ENCODE data around the gene SV2A. TPM values are rescaled to one million over a fixed set of nuclear protein-coding genes. Genes with fewer than 3 reads are reported as not detected.
"Not testable (repeated sequence)": the region's sequence is repeated elsewhere in the genome, so short reads cannot be mapped to it uniquely, and the experiment has no call there.

Gene SV2A
- polyA plus RNA-seq, 3 donors: 7.7 to 8.3 (median 7.8) TPM

GRCh38 chr1:149861497-149862054 is 56.1 kb downstream of the SV2A start:
- DNase-seq (ENCODE audit: extremely low read depth in 1 of 11, low read depth in 9 of 11, low spot score in 4 of 11): not testable (repeated sequence)

- DNase-seq (ENCODE audit: extremely low read depth in 1 of 11, low read depth in 9 of 11, low spot score in 4 of 11): not testable (repeated sequence)
Observed at GRCh38 chr1:149860684-149861496, 56.8 kb downstream of the SV2A start.

GRCh38 chr1:149860271-149860670 is 57.4 kb downstream of the SV2A start:
- not testable (repeated sequence) for DNase-seq (ENCODE audit: extremely low read depth in 1 of 11, low read depth in 9 of 11, low spot score in 4 of 11)

Other genes with a start within 250 kb of the SV2A start
- 1 to 10 TPM; 1.3 to 2.1 (median 1.4) TPM for gene FCGR1A, start 135.2 kb downstream of the SV2A start, polyA plus RNA-seq (ENCODE audit: insufficient read length in 3 of 3)
- 10 to 100 TPM; 20.2 to 26.5 (median 21.0) TPM for gene BOLA1, start 18.3 kb downstream of the SV2A start, polyA plus RNA-seq (ENCODE audit: insufficient read length in 3 of 3)
- gene SF3B4, start 10.0 kb upstream of the SV2A start, polyA plus RNA-seq (ENCODE audit: insufficient read length in 3 of 3): 10 to 100 TPM; 68.9 to 90.1 (median 87.6) TPM
- gene MTMR11, start 19.0 kb upstream of the SV2A start, polyA plus RNA-seq (ENCODE audit: insufficient read length in 3 of 3): 10 to 100 TPM; 26.6 to 42.2 (median 33.5) TPM
- gene OTUD7B, start 92.9 kb upstream of the SV2A start, polyA plus RNA-seq (ENCODE audit: insufficient read length in 3 of 3): 10 to 100 TPM; 16.2 to 22.1 (median 19.0) TPM
- gene VPS45, start 149.9 kb upstream of the SV2A start, polyA plus RNA-seq (ENCODE audit: insufficient read length in 3 of 3): 10 to 100 TPM; 62.8 to 75.7 (median 68.6) TPM
- 10 to 100 TPM; 48.3 to 60.4 (median 48.4) TPM for gene PLEKHO1, start 232.1 kb upstream of the SV2A start, polyA plus RNA-seq (ENCODE audit: insufficient read length in 3 of 3)